Calu3 (cell line): Measurements from ENCODE around the gene HJURP. TPM values are rescaled to one million over a fixed set of nuclear protein-coding genes. Genes with fewer than 3 reads are reported as not detected.
A peak's percentile ranks its signal among the peaks of the same experiment; 100 is the strongest.

ENCODE experiments used
- BruUV-seq: library from RNA; stranded (reverse); fragments of 400-500 nt; replicated peaks from 2 replicates; lab custom pipeline; 2021; lab: Mats Ljungman, UMichigan
- CTCF ChIA-PET: fragments of 300-600 bp; sonication (Branson Sonifier 250); formaldehyde crosslinking; loops from one replicate; lab custom pipeline; 2022; ENCODE audit warnings: antibody characterized with exemption; lab: Charles Lee
- DNase-seq: peaks from one replicate; pipeline ENCODE4 v3.0.0; 2022
- H3K27ac Mint-ChIP-seq: one replicate; pipeline ENCODE4 v1.8.0; 2022; ENCODE audit warnings: mixed read lengths; ENCODE audit not compliant: unreplicated experiment
- H3K27me3 Mint-ChIP-seq: one replicate; pipeline ENCODE4 v1.8.0; 2022; ENCODE audit warnings: mixed read lengths; ENCODE audit not compliant: unreplicated experiment
- H3K36me3 Mint-ChIP-seq: one replicate; pipeline ENCODE4 v1.8.0; 2022; ENCODE audit warnings: mild to moderate bottlenecking, moderate library complexity, mixed read lengths; ENCODE audit not compliant: insufficient read depth, unreplicated experiment
- H3K4me1 Mint-ChIP-seq: one replicate; pipeline ENCODE4 v1.8.0; 2022; ENCODE audit warnings: mild to moderate bottlenecking, low read depth, mixed read lengths; ENCODE audit not compliant: unreplicated experiment
- H3K4me3 Mint-ChIP-seq: one replicate; pipeline ENCODE4 v1.8.0; 2022; ENCODE audit warnings: mild to moderate bottlenecking, low read depth, moderate library complexity, mixed read lengths; ENCODE audit not compliant: unreplicated experiment
- H3K9me3 Mint-ChIP-seq: one replicate; pipeline ENCODE4 v1.8.0; 2022; ENCODE audit warnings: low read depth, mixed read lengths; ENCODE audit not compliant: unreplicated experiment
- intact Hi-C: fragments of 100-400 bp; cut with micrococcal nuclease; formaldehyde crosslinking; loops from one replicate; pipeline ENCODE4 v1.10.0; 2022; ENCODE audit not compliant: unreplicated experiment
- total RNA-seq: library from RNA; stranded (reverse); gene quantifications from 2 replicates; pipeline ENCODE4 v1.2.3, GENCODE V29; 2022
- TF ChIP-seq, protein P1 (sequence below): fragments of 200-600 bp; IDR thresholded peaks from one replicate; pipeline ENCODE4 v1.8.0; 2022; ENCODE audit warnings: antibody characterized with exemption; ENCODE audit not compliant: unreplicated experiment

HJURP gene
- total RNA-seq, 1 experiment from 2014 or later = 71.0 TPM

DNA sequence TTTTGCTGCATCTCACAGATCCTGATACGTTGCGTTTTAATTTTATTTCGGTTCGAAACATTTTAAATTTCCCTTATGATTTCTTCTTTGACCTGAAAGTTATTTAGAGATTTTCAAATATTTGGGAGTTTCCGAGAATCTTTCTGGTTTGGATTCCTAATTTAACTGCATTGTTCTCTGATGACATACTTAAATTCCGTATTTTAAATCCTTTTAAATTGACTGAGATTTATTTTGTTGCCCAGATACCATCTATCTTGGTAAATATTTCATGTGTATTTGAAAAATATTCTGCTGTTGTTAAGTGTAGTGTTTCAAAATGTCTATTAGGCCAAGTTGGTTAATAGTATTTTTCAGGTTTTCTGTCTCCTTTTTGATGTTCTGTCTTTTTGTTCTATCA is 38.5 kb downstream of the HJURP start:
- Mint-ChIP-seq H3K4me3 (no peak overlapping the region), H3K27me3 (peaks cover 20% of the 10 kb centered on the region), H3K36me3 (peaks cover 5% of the 10 kb centered on the region), H3K9me3 (no peaks in the 10 kb centered on the region), H3K4me1 (no peaks in the 10 kb centered on the region), H3K27ac (no peak overlapping the region)
- TF ChIP-seq, protein P1, sequence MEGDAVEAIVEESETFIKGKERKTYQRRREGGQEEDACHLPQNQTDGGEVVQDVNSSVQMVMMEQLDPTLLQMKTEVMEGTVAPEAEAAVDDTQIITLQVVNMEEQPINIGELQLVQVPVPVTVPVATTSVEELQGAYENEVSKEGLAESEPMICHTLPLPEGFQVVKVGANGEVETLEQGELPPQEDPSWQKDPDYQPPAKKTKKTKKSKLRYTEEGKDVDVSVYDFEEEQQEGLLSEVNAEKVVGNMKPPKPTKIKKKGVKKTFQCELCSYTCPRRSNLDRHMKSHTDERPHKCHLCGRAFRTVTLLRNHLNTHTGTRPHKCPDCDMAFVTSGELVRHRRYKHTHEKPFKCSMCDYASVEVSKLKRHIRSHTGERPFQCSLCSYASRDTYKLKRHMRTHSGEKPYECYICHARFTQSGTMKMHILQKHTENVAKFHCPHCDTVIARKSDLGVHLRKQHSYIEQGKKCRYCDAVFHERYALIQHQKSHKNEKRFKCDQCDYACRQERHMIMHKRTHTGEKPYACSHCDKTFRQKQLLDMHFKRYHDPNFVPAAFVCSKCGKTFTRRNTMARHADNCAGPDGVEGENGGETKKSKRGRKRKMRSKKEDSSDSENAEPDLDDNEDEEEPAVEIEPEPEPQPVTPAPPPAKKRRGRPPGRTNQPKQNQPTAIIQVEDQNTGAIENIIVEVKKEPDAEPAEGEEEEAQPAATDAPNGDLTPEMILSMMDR = no peak
- no peak for DNase-seq
- BruUV-seq = no TSS peak
- CTCF ChIA-PET = no interaction called here
- intact Hi-C loops = no loop called here

DNA sequence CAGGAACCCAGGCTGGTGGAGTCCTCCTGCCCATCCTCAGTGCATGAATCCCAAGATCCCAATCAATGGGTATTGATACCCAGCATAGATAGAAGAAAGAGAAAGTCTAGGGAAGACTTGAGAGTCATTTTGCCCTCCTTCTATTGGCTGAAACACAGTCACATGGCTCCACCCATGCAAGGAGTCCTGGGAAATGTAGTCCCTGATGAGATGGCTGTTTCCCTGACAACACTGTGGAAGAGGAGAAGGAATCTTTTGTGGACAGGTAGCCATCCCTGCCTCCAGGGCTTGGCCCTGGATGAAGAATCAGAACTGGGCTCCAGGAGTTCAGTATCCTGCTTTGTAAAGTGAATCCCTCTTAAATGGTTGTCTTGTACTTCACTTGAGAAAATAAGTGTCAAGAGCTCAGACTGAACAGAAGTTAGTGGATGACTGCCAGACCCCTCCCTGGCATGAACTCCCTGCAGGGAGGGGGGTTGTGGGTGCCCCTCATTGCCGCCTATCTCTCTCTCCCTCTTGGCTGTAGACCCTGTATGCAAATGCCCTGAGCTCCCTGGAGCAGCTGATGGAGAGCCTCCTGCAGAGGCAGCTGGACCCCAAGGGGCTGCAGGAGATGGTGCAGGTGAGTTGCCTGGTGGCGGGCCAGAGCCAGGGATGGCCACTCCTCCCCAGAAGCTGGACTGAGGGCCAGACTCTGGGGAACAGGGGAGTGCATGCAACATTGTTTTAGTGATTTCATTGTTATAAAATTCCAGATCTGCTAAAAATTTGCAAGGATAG is 40.1 kb downstream of the HJURP start:
- intact Hi-C loops = no loop called here
- CTCF ChIA-PET = interaction anchor here (1.5 kb wide), 1 partner anchor 15 kb away, joined by 3 read pairs; no protein-coding TSS in a partner anchor
- Mint-ChIP-seq H3K4me1 (no peaks in the 10 kb centered on the region), H3K27ac (no peak overlapping the region), H3K27me3 (peaks cover 24% of the 10 kb centered on the region), H3K36me3 (peaks cover 5% of the 10 kb centered on the region), H3K4me3 (no peak overlapping the region), H3K9me3 (no peaks in the 10 kb centered on the region)
- peak; percentile 20 for DNase-seq
- TF ChIP-seq, protein P1 = no peak
- BruUV-seq = no TSS peak

DNA sequence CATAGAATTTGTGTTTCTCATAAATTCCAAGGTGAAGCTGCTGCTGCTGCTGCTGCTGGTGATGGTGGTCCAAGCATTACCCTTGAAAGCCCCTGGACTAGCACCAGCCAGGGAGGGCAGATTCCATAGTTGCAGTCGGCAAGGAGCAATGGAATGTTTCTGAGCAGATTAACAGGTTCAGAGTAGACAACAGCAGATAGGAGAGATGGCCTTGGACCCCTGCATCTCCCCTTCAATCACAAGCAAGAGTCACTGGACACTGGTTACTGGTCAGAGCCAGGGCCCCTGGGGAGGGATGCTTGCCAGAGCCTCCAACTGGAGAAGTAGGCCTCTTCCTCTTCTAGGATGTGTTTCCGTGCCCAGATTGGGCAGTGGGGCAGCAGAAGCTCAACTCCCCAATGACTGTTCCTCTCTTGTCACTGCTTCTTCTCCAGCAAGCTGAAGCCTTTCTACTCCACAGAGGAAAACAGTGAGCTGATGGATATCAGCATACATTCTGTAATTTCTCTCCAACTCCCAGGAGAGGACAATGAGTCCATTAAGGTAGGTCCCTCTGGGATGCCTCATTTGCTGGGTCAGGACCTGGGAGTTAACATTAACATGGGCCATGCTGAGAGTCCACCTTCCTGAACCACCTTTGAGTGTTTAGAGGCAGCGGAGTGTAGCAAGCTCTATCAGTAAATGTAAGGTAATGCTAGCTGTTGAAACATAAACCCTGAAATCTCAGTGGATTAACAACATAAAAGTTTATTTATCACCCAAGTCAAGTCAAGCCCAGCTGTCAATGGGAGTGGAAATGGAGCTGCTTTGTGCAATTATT is 40.9 kb downstream of the HJURP start:
- H3K36me3 Mint-ChIP-seq = peaks cover 5% of the 10 kb centered on the region
- CTCF ChIA-PET = no interaction called here

DNA sequence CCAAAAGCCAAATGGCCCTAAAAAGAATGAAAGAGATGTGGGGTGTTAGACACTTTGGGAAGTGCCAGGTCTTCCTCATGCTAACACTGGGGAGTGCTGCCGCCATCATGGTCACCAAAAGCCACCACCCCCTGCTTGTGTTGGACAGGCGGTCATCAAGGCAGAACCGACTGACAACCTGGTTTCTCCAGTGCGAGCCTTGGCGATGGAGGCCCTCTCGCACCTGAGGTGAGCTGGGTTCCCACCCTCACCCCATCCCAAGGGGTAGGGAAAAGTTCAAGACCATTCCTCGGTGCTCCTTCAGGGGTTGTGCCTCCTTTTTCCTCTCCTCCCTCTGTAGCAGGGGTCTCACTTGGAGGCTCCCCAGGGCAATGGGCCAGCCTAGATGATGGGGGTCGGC is 42.6 kb downstream of the HJURP start:
- no TSS peak for BruUV-seq
- no peaks in the 10 kb centered on the region for H3K36me3 Mint-ChIP-seq
- CTCF ChIA-PET = no interaction called here
- no peaks in the 10 kb centered on the region for H3K9me3 Mint-ChIP-seq
- no peaks in the 10 kb centered on the region for H3K4me1 Mint-ChIP-seq
- DNase-seq = no peak
- intact Hi-C loops = no loop called here
- TF ChIP-seq, protein P1 = no peak
- no peak overlapping the region for H3K27ac Mint-ChIP-seq
- H3K4me3 Mint-ChIP-seq = no peak overlapping the region
- peaks cover 28% of the 10 kb centered on the region for H3K27me3 Mint-ChIP-seq

More for the DNA sequence above, 40.9 kb downstream of the HJURP start:
- DNase-seq = no peak
- H3K27ac Mint-ChIP-seq = no peak overlapping the region
- TF ChIP-seq, protein P1 = no peak
- peaks cover 28% of the 10 kb centered on the region for H3K27me3 Mint-ChIP-seq
- H3K9me3 Mint-ChIP-seq = no peaks in the 10 kb centered on the region
- no peak overlapping the region for H3K4me3 Mint-ChIP-seq
- no TSS peak for BruUV-seq
- H3K4me1 Mint-ChIP-seq = no peaks in the 10 kb centered on the region
- intact Hi-C loops = no loop called here
